Measurements from ENCODE around the gene PLTP. TPM values are rescaled to one million over a fixed set of nuclear protein-coding genes. Genes with fewer than 3 reads are reported as not detected.
"Not testable (repeated sequence)": the region's sequence is repeated elsewhere in the genome, so short reads cannot be mapped to it uniquely, and the experiment has no call there.

PLTP gene
- polyA plus RNA-seq, 3 donors, result 113 to 308 (median 276) TPM

GRCh38 chr20:45890077-45890984 lies 21.6 kb downstream of the PLTP start:
- 1% methylated on average over 66 to 79 of the region's 79 CpGs for WGBS, 3 donors
- peak overlapping the region; percentile 9 for H3K27ac ChIP-seq (ENCODE audit: low read depth, low read length)

- H3K27ac ChIP-seq (ENCODE audit: low read depth, low read length), result no peak overlapping the region
- WGBS, 3 donors, result 85 to 89% (median 87%) methylated on average over 3 of the region's 3 CpGs
Observed at GRCh38 chr20:45888681-45889080, 23.3 kb downstream of the PLTP start.

- WGBS, 3 donors, result 87 to 93% (median 93%) methylated on average over 8 of the region's 8 CpGs
Observed at GRCh38 chr20:45887346-45887715, 24.6 kb downstream of the PLTP start, which contains the start of gene SPATA25. Gene SPATA25 (minus strand): TSS chr20:45887622. CDS start chr20:45887590, 32 bp downstream.

GRCh38 chr20:45886590-45887345 lies 25.2 kb downstream of the PLTP start:
- H3K27ac ChIP-seq (ENCODE audit: low read depth, low read length), result no peak overlapping the region
- 92 to 94% (median 92%) methylated on average over 17 to 19 of the region's 19 CpGs for WGBS, 3 donors

More at GRCh38 chr20:45887346-45887715, 24.6 kb downstream of the PLTP start, which contains the start of gene SPATA25:
- H3K27ac ChIP-seq (ENCODE audit: low read depth, low read length), result no peak within 1 kb of the TSS

- WGBS, 3 donors, result 79 to 86% (median 81%) methylated on average over 9 of the region's 9 CpGs
- H3K27ac ChIP-seq (ENCODE audit: low read depth, low read length), result no peak overlapping the region
Observed at GRCh38 chr20:45883100-45883469, 28.9 kb downstream of the PLTP start.

- H3K27ac ChIP-seq (ENCODE audit: low read depth, low read length), result no peak overlapping the region
- 78 to 86% (median 79%) methylated on average over 4 of the region's 4 CpGs for WGBS, 3 donors
Observed at GRCh38 chr20:45882469-45883099, 29.4 kb downstream of the PLTP start.

- 0 to 1% (median 0%) methylated on average over 23 of the region's 23 CpGs for WGBS, 3 donors
Observed at GRCh38 chr20:45880988-45881788, 30.8 kb downstream of the PLTP start, which contains the start of gene ZSWIM1. Gene ZSWIM1 (plus strand): TSS chr20:45881227. CDS start chr20:45882593, 1,366 bp downstream.

GRCh38 chr20:45878076-45878761 lies 33.7 kb downstream of the PLTP start:
- 72 to 92% (median 84%) methylated on average over 13 of the region's 13 CpGs for WGBS, 3 donors

More at GRCh38 chr20:45880988-45881788, 30.8 kb downstream of the PLTP start, which contains the start of gene ZSWIM1:
- H3K27ac ChIP-seq (ENCODE audit: low read depth, low read length), result no peak within 1 kb of the TSS

GRCh38 chr20:45874576-45874975 lies 37.4 kb downstream of the PLTP start:
- WGBS, 3 donors, result 75 to 80% (median 79%) methylated on average over 4 of the region's 4 CpGs

More at GRCh38 chr20:45878076-45878761, 33.7 kb downstream of the PLTP start:
- H3K27ac ChIP-seq (ENCODE audit: low read depth, low read length), result no peak overlapping the region

GRCh38 chr20:45874104-45874481 lies 37.9 kb downstream of the PLTP start:
- WGBS, 3 donors, result 95 to 96% (median 96%) methylated on average over 10 of the region's 10 CpGs
- H3K27ac ChIP-seq (ENCODE audit: low read depth, low read length), result not testable (repeated sequence)

More at GRCh38 chr20:45874576-45874975, 37.4 kb downstream of the PLTP start:
- H3K27ac ChIP-seq (ENCODE audit: low read depth, low read length), result no peak overlapping the region

GRCh38 chr20:45873409-45874103 lies 38.4 kb downstream of the PLTP start:
- no peak overlapping the region for H3K27ac ChIP-seq (ENCODE audit: low read depth, low read length)
- WGBS, 3 donors, result 23 to 91% (median 81%) methylated on average over 1 of the region's 1 CpG

- no peak overlapping the region for H3K27ac ChIP-seq (ENCODE audit: low read depth, low read length)
- 92 to 95% (median 95%) methylated on average over 4 of the region's 4 CpGs for WGBS, 3 donors
Observed at GRCh38 chr20:45872626-45873025, 39.3 kb downstream of the PLTP start.

- H3K27ac ChIP-seq (ENCODE audit: low read depth, low read length), result no peak overlapping the region
Observed at GRCh38 chr20:45867819-45868176, 44.2 kb downstream of the PLTP start.

GRCh38 chr20:45867136-45867818 lies 44.7 kb downstream of the PLTP start:
- WGBS, 3 donors, result 76 to 92% (median 88%) methylated on average over 6 of the region's 6 CpGs
- no peak overlapping the region for H3K27ac ChIP-seq (ENCODE audit: low read depth, low read length)

- WGBS, 3 donors, result 95 to 96% (median 95%) methylated on average over 5 of the region's 5 CpGs
- no peak overlapping the region for H3K27ac ChIP-seq (ENCODE audit: low read depth, low read length)
Observed at GRCh38 chr20:45866454-45866853, 45.5 kb downstream of the PLTP start.
